B cell (primary cell): ENCODE results near the gene AMPD2. TPM values are rescaled to one million over a fixed set of nuclear protein-coding genes. Genes with fewer than 3 reads are reported as not detected.

Source experiments
- ATAC-seq: fragments of 200-7000 bp; cut with Tn5 transposase; one replicate; pipeline ENCODE4 v1.10.0; 2021; ENCODE audit warnings: low read depth, mild to moderate bottlenecking, moderate number of reproducible peaks, moderate library complexity
- CTCF ChIA-PET: fragments of 350-600 bp; sonication (Branson Sonifier 250); formaldehyde crosslinking; loops from one replicate; lab custom pipeline; 2021; ENCODE audit warnings: antibody characterized with exemption, inconsistent platforms; lab: Charles Lee
- POLR2A ChIA-PET: fragments of 350-600 bp; sonication (Branson Sonifier 250); formaldehyde crosslinking; loops from one replicate; lab custom pipeline; 2021; ENCODE audit warnings: antibody characterized with exemption; lab: Charles Lee
- DNase-seq: peaks from one replicate; pipeline ENCODE4 v3.0.0; 2013
- H2AFZ ChIP-seq: 2 replicates; pipeline ENCODE4 v1.6.1; 2012; ENCODE audit warnings: mild to moderate bottlenecking, low read depth, low read length; ENCODE audit not compliant: insufficient read depth, poor library complexity, severe bottlenecking
- H3K27ac ChIP-seq, 2 donors: 1 replicate in 1 of 2; 2 replicates in 1 of 2; pipeline ENCODE4 v1.5.1; 2012 to 2013; ENCODE audit warnings: low read length in 2 of 2, mild to moderate bottlenecking in 2 of 2, moderate library complexity in 1 of 2
- H3K27me3 ChIP-seq, 4 experiments: fragments of 200-600 bp in 1 of 4; sonication (generic) in 1 of 4; replicated peaks in 1 of 4; 1 replicate in 2 of 4; 2 replicates in 2 of 4; pipeline versions ENCODE4 v1.6.1 to v1.7.0; 2013 to 2016; ENCODE audit warnings: low read length in 3 of 4, mild to moderate bottlenecking in 2 of 4, mixed read lengths in 1 of 4, moderate library complexity in 1 of 4; ENCODE audit not compliant: insufficient read depth in 4 of 4, control insufficient read depth in 3 of 4; ENCODE audit errors: control extremely low read depth in 1 of 4
- H3K36me3 ChIP-seq, 2 experiments: replicated peaks in 1 of 2; 1 replicate in 1 of 2; 2 replicates in 1 of 2; pipeline versions ENCODE4 v1.6.1 to v1.7.1; 2013; ENCODE audit warnings: low read length in 1 of 2; ENCODE audit not compliant: insufficient read depth in 2 of 2, control insufficient read depth in 1 of 2; ENCODE audit errors: control extremely low read depth in 1 of 2, extremely low read depth in 1 of 2
- H3K4me1 ChIP-seq, 2 donors: fragments of 200-600 bp in 1 of 2; sonication (generic) in 1 of 2; 1 replicate in 1 of 2; 2 replicates in 1 of 2; pipeline versions ENCODE4 v1.5.1 to v1.6.1; 2013 to 2017; ENCODE audit warnings: low read length in 2 of 2; ENCODE audit not compliant: control insufficient read depth in 2 of 2, insufficient read depth in 2 of 2
- H3K4me2 ChIP-seq: replicated peaks from 2 replicates; pipeline ENCODE3; 2012; ENCODE audit warnings: mild to moderate bottlenecking, low read depth, low read length; ENCODE audit not compliant: poor library complexity, severe bottlenecking
- H3K4me3 ChIP-seq, 5 experiments: fragments of 200-600 bp in 1 of 5; sonication (generic) in 1 of 5; 1 replicate in 3 of 5; 2 replicates in 2 of 5; pipeline versions ENCODE4 v1.5.1 to v1.7.0; 2011 to 2016; ENCODE audit warnings: low read length in 4 of 5, mild to moderate bottlenecking in 4 of 5, low read depth in 2 of 5, control low read depth in 1 of 5, moderate library complexity in 1 of 5; ENCODE audit not compliant: insufficient read depth in 1 of 5; ENCODE audit errors: control extremely low read depth in 1 of 5, extremely low read depth in 1 of 5
- H3K79me2 ChIP-seq: fragments of 200-600 bp; sonication (generic); one replicate; pipeline ENCODE4 v1.6.0; 2016; ENCODE audit warnings: low read length; ENCODE audit not compliant: control insufficient read depth, insufficient read depth
- H3K9ac ChIP-seq: fragments of 200-600 bp; sonication (generic); 2 replicates; pipeline ENCODE4 v1.6.1; 2017; ENCODE audit warnings: mild to moderate bottlenecking, low read length, moderate library complexity
- H3K9me3 ChIP-seq, 3 donors: one replicate each; pipeline versions ENCODE4 v1.6.1 to v1.7.1; 2013; ENCODE audit warnings: low read length in 2 of 3; ENCODE audit not compliant: control insufficient read depth in 2 of 3, insufficient read depth in 1 of 3; ENCODE audit errors: control extremely low read depth in 1 of 3
- H4K20me1 ChIP-seq: 2 replicates; pipeline ENCODE4 v1.6.0; 2012; ENCODE audit warnings: mild to moderate bottlenecking, low read length; ENCODE audit not compliant: insufficient read depth, control insufficient read depth, poor library complexity, severe bottlenecking
- H3K27ac Mint-ChIP-seq: one replicate; pipeline ENCODE4 v1.8.0; 2021; ENCODE audit warnings: mixed read lengths
- H3K27me3 Mint-ChIP-seq: one replicate; pipeline ENCODE4 v1.8.0; 2021; ENCODE audit warnings: mixed read lengths
- H3K4me1 Mint-ChIP-seq: one replicate; pipeline ENCODE4 v1.8.0; 2021; ENCODE audit warnings: mixed read lengths
- H3K4me3 Mint-ChIP-seq: one replicate; pipeline ENCODE4 v1.8.0; 2021; ENCODE audit warnings: mixed read lengths
- H3K9me3 Mint-ChIP-seq: one replicate; pipeline ENCODE4 v1.8.0; 2022; ENCODE audit warnings: mixed read lengths; ENCODE audit not compliant: insufficient read depth
- EZH2 ChIP-seq: IDR thresholded peaks from 2 replicates; pipeline ENCODE4 v1.6.1; 2012; ENCODE audit warnings: borderline replicate concordance, low read depth, mild to moderate bottlenecking, moderate library complexity, low read length; ENCODE audit not compliant: insufficient read depth, poor library complexity, severe bottlenecking
- WGBS: methylation state at CpG from one replicate; pipeline ENCODE4 v1.1.5; 2013; ENCODE audit warnings: missing lambda C conversion rate; ENCODE audit not compliant: insufficient coverage; 5-methylcytosine and 5-hydroxymethylcytosine counted together
- intact Hi-C: fragments of 100-400 bp; cut with micrococcal nuclease; formaldehyde crosslinking; loops from one replicate; pipeline ENCODE4 v1.10.0; 2022
- polyA plus RNA-seq: library from polyadenylated mRNA; depleted of rRNA; stranded (reverse); fragments of >200 nt; gene quantifications from 2 replicates; pipeline ENCODE4 v1.2.3, GENCODE V29; 2012
- total RNA-seq, 2 donors: library from RNA; stranded (reverse); fragments of 120-200 nt in 1 of 2; gene quantifications; 1 replicate in 1 of 2; 2 replicates in 1 of 2; pipeline versions ENCODE4 v1.2.3 to v1.2.4, GENCODE V29; 2013 to 2022
- TF ChIP-seq, protein P1 (sequence below): fragments of 200-600 bp; IDR thresholded peaks from one replicate; pipeline ENCODE4 v1.8.0; 2022; ENCODE audit warnings: antibody characterized with exemption, mild to moderate bottlenecking

Gene AMPD2
- total and polyA plus RNA-seq, 2 donors (not counting 1 experiment from before 2014, with no cell fraction given): 104 to 121 TPM

DNA sequence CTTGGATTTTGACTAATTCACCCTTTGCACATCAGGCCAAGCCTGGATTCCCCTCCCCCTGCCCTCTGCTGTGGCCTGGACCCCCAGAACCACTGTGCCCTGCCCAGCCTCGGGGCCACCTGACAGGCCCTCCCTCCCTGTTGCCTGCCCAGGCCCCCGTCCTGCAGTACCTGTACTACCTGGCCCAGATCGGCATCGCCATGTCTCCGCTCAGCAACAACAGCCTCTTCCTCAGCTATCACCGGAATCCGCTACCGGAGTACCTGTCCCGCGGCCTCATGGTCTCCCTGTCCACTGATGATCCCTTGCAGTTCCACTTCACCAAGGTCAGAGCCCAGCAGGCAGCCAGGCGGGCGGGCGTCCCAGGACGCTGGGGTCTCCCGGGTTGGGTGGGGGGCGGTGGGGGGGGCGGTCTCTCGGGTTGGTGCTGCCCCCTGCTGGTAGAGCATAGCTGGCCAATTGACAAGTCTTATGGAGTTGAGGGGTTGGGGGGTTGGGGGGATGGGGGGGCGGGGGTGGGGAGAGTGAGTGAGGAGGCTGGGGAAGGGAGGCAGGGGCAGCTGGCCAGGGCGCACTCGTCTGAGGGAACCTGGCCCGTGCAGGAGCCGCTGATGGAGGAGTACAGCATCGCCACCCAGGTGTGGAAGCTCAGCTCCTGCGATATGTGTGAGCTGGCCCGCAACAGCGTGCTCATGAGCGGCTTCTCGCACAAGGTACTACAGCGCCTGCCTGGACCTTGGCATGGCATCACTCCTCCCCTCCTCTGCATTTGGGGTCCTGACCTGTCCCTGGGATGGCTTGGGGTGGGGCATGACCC lies 10.7 kb downstream of the AMPD2 start:
- H3K4me2 ChIP-seq: no peak overlapping the region
- no peaks in the 10 kb centered on the region for H3K79me2 ChIP-seq
- no peaks in the 10 kb centered on the region for H3K9me3 ChIP-seq
- peak; percentile 21 for ATAC-seq
- POLR2A ChIA-PET: interaction anchor here (0.6 to 1.0 kb wide), 5 partner anchors 15 to 404 kb away, joined by 3 to 7 read pairs (median 5); partner anchors contain the start of gene STRIP1
- peak; percentile 44 for DNase-seq
- Mint-ChIP-seq H3K27ac (no peak overlapping the region), H3K27me3 (no peaks in the 10 kb centered on the region), H3K4me3 (no peak overlapping the region), H3K4me1 (peaks cover 11% of the 10 kb centered on the region), H3K9me3 (no peaks in the 10 kb centered on the region)
- no peak overlapping the region for H3K27ac ChIP-seq
- H3K36me3 ChIP-seq: peaks cover 0 to 50% of the 10 kb centered on the region in 2 experiments
- 97% methylated on average over 18 of the region's 30 CpGs for WGBS
- no peak overlapping the region for H3K4me3 ChIP-seq
- H3K9ac ChIP-seq: no peak overlapping the region
- H4K20me1 ChIP-seq: no peaks in the 10 kb centered on the region
- CTCF ChIA-PET: interaction anchor here (0.8 to 16.5 kb wide), 14 partner anchors 10 to 353 kb away, joined by 3 to 276 read pairs (median 5); partner anchors contain the start of genes AMPD2, GNAI3, GNAT2 and GPR61
- no peaks in the 10 kb centered on the region for H3K27me3 ChIP-seq
- intact Hi-C loops: no loop called here
- TF ChIP-seq, protein P1, sequence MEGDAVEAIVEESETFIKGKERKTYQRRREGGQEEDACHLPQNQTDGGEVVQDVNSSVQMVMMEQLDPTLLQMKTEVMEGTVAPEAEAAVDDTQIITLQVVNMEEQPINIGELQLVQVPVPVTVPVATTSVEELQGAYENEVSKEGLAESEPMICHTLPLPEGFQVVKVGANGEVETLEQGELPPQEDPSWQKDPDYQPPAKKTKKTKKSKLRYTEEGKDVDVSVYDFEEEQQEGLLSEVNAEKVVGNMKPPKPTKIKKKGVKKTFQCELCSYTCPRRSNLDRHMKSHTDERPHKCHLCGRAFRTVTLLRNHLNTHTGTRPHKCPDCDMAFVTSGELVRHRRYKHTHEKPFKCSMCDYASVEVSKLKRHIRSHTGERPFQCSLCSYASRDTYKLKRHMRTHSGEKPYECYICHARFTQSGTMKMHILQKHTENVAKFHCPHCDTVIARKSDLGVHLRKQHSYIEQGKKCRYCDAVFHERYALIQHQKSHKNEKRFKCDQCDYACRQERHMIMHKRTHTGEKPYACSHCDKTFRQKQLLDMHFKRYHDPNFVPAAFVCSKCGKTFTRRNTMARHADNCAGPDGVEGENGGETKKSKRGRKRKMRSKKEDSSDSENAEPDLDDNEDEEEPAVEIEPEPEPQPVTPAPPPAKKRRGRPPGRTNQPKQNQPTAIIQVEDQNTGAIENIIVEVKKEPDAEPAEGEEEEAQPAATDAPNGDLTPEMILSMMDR: peak; percentile 29
- no peak for TF ChIP-seq EZH2
- no peak overlapping the region for H2AFZ ChIP-seq
- peaks cover 0 to 3% of the 10 kb centered on the region in 2 donors for H3K4me1 ChIP-seq
